HG02884 (cell line): Measurements from ENCODE around the gene EEF1AKMT2.
"Not testable (repeated sequence)": the region's sequence is repeated elsewhere in the genome, so short reads cannot be mapped to it uniquely, and the experiment has no call there.

Experiments used
- ATAC-seq: cut with Tn5 transposase; IDR thresholded peaks from one replicate; pipeline ENCODE4 v1.9.1; 2021; ENCODE audit warnings: mild to moderate bottlenecking, moderate library complexity; ENCODE audit not compliant: unreplicated experiment

Gene EEF1AKMT2

DNA sequence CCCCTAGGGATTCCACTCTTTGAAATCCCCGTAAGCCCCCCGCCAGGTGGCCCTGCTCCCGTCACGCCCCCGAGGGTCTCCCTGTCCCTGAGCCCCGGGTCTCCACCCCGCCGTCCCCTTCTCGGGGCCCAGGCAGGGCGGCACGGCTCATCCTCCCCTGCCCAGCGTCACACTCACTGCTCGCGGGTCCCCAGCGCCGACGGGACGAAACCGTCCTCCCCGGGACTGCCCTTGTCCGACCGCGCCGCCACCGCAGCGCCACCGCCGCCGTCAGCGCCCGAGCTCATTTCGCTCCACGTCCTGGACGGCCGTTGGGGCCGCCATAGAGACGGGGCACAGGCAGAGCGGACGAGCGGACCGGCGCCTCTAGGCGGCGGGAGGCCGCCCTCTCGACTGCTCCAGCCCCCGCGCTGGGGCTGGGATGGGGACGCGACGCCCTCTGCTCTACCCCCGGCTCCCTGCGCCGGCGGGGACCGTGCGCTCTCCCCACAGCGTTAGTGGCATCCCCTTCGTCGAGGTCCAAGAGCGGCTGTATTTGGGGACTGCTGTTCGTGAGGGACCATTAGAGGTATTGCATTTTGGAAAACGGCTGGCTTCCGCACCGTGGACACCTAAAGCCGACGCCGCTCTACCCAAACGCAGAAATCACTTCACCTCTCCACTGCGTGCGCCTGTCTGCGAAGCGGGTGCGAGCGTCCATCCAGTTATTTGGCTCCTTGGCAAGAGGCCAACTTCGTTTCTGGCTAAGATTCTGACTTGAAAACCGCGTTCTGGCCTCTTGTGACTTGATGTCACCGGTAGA, at the start of gene EEF1AKMT2:
Gene EEF1AKMT2 (minus strand): TSS at position 341 of the 802 bp plus-strand sequence. CDS start 54 bp downstream, at position 287.
- peak; percentile 86 for ATAC-seq

DNA sequence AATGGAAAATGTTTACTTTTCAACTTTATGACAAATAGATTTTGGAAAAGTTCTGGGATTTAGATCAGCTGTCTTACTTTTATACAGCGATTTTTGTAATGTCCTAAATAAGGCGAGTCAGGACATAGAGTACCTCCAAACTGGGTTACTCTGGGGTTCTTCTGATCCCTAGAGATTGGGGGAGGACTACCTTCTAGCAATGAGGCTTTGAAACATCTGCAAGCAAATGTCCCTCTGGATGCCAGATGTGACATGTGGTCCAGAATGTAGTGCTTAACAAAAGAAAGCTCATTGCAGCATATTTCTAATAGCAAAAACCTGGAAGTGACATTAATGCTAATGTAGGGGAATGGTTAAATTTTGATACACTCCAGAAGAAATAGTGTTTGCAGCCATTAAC, 46.0 kb upstream of the EEF1AKMT2 start:
- ATAC-seq: no peak

DNA sequence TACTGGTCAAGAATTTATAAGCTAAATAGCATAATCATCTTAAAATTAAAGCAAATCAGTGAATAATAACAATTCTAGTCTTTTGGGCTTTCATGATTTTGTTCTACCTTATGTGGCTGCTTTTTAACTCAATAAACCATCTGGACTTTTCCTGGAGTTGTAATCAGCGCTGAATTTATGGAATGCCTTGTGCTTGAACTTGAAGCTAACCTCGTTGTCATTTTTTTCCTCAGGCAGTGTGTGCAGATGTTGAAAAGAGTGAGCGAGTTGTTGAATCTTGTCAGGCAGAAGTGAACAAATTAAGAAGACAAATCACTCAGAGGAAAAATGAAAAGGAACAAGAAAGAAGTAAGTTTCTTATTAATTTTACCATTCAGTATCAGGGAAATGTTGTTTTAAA, 39.4 kb upstream of the EEF1AKMT2 start:
- ATAC-seq: no peak

DNA sequence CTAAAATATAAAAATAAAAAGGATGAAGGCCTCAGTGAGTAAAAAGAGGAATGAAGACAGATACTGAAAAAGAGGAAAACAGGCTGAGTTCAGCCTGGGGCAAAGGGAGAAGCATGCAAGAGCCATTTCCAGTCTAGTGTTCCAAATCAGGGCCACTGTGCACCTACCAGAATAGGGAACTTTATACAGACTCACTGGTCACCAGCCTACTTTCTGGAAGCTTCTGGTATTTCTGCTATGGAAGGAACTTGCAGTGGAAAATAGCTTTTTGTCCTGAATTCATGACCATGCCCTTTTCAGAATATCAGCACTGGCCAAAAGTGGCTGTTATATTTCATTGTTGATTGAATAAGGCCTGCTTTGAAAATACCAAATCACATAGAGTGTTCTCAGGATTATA, 38.8 kb upstream of the EEF1AKMT2 start:
- ATAC-seq: no peak

DNA sequence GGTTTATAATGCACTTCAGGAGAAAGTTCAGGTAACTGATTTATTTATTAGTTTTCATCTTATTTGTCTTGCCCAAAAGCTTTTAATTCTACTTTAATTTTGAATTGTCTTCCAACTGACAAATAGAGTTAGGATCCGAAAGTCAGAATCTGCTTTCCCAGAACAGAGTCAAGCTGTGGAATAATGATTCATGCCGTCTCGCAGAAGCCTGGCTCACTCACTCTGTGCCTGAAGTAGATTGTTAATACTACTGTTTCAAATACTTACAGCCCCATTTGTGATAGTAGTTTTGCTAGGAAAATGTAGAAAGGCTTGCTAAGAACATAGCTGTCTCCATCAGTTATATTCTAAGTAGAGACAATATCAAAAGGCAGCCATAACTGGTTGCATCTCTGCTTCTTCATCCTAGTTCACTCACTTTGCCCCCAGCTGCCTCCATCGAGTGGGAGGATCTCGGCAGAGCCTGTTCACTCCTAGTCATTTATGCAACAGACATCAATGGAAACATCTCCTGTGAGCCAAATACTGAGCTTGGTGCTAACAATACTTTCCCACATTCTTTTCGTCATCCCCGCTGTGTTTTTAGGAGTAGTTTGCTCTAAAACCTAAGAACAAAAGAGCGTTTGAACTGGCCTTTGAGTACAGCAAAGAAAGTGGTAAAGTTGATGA, 37.9 kb upstream of the EEF1AKMT2 start:
- ATAC-seq: no peak

DNA sequence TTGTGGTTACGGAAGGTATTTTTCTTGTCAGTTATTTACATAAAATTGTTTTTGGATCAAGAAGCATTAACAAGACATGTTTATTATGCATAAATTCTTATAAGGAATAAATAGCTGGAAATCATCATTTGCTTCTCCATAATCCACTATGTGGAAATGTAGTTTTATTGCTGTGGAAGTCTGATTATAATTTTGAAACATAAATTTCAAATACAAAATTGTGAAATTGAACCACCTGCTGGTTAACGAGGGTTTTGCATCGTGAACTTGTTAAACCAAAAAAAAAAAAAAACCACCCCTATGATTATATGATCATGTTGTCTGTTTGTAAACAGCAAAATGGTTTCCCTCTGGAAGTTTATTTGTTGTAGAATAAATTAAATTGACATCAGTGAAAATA, 35.8 kb upstream of the EEF1AKMT2 start:
- ATAC-seq: no peak

DNA sequence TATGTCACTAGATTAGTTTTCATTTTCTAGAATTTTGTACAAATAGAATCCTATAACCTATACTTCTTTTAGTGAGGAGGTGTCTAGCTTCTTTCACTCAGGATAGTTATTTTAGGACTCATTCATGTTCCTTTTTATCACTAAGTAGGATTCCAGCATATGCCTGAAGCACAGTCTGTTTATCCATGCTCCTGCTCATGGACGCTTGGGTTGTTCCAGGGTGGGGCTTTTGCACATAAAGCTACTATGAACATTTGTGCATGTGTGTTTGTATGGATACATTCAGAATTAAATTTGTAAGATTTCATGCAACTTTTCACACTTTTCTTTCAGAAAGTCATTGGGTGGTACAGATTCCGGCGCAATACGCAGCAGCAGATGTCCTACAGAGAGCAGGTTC, 34.6 kb upstream of the EEF1AKMT2 start:
- no peak for ATAC-seq

DNA sequence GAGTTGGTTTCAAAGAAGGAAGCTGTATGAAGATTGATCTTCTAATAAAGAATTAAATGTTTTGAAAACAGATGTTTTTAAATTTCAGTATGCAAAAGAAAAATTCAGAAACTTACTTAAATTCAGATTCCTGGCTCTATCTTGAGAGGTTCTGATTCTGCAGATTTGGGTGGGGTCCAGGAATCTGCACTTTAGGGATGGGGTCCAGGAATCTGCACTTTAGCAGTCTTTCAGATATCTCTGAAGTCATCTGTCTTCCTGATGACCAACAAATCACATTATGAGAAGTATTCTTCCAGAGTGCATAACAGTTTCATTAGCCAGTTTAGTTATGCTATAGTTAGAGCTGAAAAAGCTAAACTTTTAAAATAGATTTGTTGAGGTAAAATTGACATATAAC, 34.0 kb upstream of the EEF1AKMT2 start:
- ATAC-seq: no peak

DNA sequence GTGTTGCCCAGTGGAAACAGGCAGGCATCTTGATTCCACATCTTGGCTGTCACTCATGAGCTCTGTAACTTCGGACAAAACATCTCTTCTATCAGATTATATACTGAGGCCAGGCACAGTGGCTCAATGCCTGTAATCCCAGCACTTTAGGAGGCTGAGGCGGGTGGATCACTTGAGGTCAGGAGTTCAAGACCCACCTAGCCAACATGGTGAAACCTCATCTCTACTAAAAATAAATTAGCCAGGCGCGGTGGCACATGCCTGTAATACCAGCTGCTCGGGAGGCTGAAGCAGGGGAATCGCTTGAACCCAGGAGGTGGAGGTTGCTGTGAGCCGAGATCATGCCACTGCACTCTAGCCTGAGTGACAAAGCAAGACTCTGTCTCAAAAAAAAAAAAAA, 33.2 kb upstream of the EEF1AKMT2 start:
- not testable (repeated sequence) for ATAC-seq

DNA sequence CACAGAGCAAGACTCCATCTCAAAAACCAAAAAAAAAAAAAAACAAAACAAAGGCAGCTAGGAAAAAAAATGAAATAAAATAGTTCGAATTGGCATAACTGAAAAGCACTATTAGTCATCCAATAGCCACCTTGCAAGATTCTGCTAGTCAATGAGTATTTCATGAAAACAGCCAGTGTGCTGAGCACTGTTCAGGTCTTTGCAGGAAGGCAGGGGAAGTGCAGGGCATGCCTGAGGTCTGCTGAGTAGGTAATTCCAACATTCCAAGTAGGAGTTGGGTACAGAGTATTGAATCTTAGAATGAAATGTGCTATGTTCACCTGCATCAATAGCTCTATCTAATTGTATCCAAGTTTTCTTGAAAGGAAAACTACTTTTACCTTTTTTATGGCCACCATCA, 32.8 kb upstream of the EEF1AKMT2 start:
- ATAC-seq: no peak

DNA sequence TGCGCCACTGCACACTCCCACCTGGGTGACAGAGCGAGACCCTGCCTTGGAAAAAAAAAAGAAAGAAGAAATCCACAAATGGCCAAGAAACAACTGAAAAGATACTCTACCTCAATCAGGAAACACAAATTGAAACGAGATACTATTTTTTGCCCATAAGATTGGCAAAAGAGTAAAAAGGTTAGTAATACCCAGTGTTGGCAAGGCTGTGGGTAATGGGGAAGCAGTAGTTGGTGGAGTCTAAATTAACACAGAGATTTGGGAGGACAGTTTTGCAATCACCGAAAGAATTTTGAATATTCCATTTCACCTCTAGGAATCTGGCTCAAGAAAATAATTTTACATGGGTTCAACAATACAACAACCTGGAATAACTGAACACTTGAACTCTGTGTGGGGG, 29.8 kb upstream of the EEF1AKMT2 start:
- ATAC-seq: no peak

DNA sequence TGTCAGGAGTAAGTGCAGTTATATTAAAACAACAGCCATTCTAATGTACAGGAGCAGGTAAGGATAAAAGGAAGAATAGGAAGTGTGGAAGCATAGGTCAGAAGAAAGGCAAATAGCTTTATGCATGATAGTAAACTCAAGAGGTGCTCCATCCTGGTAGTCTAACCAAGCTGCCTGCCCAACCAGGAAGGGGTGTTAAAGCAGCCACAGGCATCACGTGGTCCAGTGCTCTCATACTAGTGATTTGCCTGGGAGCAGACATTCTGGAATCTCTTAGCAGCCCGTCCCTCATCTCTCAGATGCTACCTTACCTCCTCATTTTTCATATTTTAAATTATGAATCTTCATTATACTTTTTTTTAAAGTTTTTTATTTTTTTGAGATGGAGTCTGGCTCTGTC, 28.4 kb upstream of the EEF1AKMT2 start:
- ATAC-seq: no peak

DNA sequence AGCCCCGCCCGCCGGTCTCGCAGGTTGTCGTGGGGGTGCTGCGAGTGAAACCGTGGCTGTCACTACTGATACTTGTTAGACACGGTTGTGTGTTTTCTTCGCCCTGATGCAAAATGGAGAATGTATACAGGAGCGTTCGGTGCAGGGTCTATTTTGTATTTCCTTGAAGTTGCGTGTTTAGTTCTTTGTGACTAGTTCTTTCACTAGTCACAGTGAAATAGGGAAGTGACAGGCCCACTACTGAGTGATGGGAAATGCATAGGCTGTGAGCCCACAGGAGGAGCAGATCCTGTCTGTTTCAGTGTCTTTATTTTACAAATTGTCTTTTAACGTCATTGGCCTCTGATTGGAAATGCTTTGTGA, 10.6 kb upstream of the EEF1AKMT2 start:
- ATAC-seq: peak; percentile 46

DNA sequence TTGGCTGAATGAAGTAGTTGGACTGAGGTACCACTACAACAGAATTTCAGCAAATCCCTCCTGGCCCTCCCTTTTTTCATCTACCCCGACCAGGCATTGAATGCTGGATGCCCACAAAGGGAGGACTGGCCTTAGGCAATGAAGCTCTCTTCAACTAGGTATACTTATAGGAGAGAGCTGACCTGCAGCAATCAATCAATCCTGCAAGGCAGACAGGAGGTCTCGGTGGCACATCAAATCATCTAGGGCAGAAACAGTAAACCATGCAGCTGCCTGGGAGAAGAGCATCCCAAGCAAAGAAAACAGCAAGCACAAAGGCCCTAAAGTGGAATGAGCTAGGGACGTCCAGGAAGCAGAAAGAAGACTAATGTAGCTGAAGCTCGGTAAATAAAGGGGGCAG, 7.5 kb upstream of the EEF1AKMT2 start:
- ATAC-seq: no peak

DNA sequence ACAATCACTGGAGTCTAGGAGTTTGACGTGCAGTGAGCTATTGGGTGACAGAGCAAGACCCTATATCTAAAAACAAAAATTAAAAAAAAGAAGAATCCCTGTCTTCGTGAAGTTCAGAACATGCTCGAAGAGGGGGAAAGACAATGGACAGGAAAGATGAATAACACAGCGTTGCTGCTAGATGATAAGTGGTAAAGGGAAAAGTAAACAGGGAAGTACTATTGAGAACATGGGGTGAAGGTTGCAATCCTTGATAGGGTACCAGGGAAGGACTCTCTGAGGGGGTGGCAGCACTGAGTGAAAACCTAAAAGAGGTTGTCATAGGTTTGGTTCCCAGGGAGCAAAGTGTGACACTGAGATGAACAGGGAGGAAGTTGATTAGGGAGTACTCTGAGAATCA, 7.1 kb upstream of the EEF1AKMT2 start:
- ATAC-seq: no peak

DNA sequence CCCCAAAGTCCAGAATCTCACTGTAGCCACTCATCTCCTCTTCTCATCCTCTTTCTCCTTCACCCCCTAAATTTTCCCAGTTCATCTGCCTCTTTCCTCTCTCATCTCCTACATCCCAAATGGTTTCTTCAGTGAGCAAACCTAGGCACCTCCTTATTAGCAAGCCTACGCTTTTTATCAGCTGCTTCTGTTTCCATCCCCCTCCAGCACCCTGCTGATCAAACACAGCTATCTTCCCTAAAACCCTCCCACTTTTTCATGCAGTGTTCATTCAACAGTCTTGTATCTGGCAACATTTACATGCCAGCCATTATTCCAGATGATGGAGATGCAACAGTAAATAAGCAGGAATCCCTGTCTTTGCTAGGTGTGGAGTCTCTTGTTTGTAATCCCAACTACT, 6.7 kb upstream of the EEF1AKMT2 start:
- ATAC-seq: no peak

DNA sequence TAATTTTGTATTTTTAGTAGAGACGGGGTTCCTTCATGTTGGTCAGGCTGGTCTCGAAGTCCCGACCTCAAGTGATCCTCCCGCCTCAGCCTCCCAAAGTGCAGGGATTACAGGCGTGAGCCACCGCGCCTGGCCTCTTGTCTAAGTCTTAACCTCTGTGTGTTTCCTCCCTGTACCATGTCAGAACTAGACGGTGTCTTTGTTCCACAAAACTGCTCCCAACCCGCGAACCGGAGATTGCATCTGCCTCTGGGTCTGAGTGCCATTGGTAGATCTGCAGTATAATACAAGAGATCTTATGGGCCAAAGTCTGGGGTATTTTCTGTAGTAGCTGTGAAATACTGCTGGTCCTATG, 1.3 kb upstream of the EEF1AKMT2 start:
- no peak for ATAC-seq

DNA sequence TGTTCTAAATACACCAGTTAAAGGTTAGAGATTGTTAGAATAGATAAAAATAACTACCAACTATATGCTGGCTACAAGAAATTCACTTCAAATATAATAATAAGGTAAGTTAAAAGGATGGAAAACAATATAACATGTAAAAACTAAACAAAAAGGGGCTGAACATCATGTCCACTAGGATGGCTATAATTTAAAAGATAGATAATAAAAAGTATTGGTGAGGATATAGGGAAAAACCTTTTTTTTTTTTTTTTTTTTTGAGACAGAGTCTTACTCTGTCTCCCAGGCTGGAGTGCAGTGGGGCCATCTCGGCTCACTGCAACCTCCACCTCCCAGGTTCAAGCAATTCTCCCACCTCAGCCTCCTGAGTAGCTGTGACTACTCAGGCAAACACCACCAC, 8.8 kb downstream of the EEF1AKMT2 start:
- ATAC-seq: not testable (repeated sequence)

DNA sequence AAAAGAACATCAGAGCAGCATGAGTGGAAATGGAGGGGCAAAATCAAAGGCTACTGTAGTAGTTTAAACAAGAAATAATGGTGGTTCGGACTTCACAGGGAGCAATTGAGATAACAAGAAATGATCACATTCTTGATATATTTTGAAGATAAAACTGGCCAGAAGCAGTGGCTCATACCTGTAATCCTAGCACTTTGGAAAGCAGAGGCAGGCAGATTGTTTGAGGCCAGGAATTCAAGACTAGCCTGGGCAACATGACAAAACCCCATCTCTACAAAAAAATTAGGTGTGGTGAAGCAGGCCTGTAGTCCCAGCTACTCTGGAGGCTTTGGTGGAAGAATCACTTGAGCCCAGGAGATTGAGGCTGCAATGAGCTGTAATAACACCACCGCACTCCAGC, 22.9 kb downstream of the EEF1AKMT2 start:
- no peak for ATAC-seq

DNA sequence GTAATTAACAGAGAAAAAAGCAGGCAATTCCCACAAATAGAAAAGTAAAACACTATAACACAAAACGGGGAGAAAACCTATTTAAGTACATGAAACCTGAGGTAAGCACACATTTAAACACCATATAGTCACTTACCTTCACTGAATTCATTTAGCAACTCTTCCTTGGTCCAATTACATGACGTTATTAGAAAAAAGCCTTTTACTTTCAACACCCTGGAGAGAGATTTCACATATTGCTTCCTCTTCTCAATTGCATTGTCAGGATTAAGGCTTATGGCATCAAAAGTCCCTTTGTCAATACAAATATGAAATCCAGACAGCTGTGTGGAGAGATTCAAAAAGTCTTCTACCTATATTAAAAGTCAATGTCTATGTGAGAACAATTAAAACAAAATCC, 26.4 kb downstream of the EEF1AKMT2 start:
- no peak for ATAC-seq

DNA sequence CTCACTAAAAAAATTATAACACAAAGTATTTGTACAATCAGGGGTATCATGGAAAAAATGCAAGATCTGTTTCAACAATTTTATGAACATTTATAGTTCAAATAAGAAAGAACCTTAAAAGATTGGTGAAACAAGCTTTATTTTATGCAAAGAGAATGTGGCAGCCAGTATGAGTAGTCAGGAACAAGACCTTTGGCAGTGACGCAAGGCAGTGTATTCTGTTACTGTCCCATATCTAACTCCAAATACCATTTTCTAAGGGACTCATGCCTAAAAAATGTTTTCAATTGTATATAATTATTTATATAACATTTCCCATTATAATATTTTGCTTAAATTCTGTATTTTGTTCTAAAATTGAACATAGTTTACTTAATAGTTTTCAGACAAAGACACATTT, 28.4 kb downstream of the EEF1AKMT2 start:
- ATAC-seq: no peak

DNA sequence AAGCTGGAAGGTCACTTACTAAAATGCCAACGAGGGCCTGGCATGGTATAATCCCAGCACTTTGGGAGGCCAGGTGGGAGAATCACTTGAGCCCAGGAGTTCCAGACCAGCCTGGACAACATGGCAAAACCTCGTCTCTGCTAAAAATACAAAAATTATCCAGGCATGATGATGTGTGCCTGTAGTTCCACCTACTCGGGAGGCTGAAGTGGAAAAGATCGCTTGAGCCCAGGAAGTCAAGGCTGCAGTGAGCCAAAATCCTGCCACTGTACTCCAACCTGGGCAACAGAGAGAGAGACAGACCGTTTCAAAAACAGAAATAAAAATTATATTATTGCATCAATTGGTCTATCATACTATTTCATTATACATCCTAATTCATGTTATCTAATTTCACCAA, 29.4 kb downstream of the EEF1AKMT2 start:
- ATAC-seq: no peak
